ENCODE data around the gene GDPD3.

DNA sequence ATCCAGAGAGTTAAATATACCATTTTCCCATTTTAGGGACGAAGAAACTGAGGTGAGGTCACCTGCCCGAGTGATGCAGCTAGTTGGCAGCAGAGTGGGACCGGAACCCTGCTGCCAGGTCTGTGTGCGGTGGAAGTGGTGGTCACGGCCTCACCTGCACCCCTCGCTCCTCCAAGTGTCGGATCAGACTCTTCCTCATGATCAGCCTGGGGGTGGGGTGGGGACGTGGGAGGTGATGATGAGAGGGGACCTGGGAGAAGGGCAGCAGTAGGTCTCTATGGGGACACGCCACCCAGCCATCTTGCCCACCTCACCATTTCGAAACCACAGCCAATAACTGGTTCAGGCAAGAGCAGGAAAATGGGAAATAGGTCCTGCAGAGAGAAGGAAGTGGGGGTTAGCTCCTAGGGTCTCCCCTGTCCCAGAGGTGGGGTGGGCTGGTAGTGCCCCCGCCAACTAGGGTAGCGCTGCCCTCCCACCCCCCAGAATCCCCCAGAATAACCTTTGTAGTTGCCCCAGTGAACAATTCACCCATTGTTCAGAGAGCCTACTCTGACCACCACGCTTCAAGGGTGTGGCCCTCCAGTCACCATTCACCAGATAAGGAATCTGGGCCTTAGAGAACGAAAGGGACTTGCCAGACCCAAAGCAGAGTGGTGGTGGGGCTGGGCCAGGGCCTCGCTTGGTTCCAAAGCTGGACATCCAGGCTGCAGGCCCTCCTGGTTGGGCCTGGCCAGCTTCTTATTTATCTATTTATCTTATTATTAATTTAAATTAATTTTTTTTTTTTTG is 5.1 kb downstream of the GDPD3 start:
- no peak for TF ChIP-seq POLR2A (IDR thresholded peaks at IDR 0.05)
- TF ChIP-seq, protein P1, sequence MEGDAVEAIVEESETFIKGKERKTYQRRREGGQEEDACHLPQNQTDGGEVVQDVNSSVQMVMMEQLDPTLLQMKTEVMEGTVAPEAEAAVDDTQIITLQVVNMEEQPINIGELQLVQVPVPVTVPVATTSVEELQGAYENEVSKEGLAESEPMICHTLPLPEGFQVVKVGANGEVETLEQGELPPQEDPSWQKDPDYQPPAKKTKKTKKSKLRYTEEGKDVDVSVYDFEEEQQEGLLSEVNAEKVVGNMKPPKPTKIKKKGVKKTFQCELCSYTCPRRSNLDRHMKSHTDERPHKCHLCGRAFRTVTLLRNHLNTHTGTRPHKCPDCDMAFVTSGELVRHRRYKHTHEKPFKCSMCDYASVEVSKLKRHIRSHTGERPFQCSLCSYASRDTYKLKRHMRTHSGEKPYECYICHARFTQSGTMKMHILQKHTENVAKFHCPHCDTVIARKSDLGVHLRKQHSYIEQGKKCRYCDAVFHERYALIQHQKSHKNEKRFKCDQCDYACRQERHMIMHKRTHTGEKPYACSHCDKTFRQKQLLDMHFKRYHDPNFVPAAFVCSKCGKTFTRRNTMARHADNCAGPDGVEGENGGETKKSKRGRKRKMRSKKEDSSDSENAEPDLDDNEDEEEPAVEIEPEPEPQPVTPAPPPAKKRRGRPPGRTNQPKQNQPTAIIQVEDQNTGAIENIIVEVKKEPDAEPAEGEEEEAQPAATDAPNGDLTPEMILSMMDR (IDR thresholded peaks at IDR 0.05), result no peak

All from ovary (tissue), 3 donors.